HG03571 (cell line): Measurements from ENCODE around the gene MEOX2.

Experiments used
- ATAC-seq: cut with Tn5 transposase; IDR thresholded peaks from one replicate; pipeline ENCODE4 v1.9.1; 2021; ENCODE audit not compliant: unreplicated experiment

The MEOX2 gene

DNA sequence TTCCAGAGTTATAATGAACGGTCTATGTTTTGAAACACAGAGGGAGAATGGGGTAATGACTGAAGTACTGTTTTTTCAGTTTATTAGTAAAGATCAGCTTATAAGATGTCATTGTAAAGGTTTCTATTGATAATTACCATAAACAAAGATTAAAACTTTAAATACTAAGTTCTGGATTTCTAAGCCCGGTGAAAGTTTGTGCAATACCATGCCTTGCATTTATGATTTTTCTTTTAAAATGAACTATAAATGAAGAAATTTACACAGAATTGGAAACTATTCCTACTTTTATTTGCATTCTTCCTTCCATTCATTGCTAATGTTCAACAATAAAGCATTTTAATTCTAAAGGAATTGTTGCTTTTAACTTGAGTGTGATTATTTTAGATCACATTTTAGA, 4.9 kb downstream of the MEOX2 start:
- ATAC-seq = no peak

DNA sequence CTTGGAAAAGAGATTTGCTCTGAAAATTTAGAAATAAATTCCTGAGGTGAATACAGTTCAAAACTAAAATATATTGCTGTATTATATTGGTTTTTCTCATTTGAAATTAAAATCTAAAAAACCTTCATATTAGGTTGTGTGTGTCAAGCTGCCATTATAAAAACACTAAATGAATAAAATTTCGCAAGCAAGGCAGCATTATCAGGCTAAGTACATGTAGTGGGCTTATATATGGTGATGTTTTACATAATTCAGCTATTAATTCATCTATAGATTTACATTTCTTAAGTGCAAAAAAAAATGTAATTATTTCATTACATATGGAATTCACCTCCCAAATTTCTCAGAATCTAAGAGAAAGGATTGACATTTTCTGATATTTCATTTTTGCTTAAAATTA, 5.3 kb downstream of the MEOX2 start:
- ATAC-seq = no peak

DNA sequence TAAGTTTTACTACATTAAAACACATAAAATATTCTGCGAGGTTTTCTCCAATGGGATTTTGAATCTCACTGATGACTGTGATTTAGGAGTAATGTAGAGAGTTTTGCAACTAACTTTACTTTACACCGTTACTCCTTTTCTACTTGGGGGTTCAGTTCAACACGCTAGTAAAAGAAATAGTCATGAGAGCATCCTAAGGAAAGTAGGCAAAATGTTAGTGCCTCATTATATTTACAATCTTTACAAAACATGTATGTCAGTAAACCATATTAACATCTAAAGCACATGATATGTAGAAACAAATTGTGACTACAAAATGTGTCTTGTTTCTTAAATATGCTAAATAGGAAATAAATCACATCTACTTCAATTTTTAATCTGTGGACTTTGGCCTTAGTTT, 6.0 kb downstream of the MEOX2 start:
- no peak for ATAC-seq

DNA sequence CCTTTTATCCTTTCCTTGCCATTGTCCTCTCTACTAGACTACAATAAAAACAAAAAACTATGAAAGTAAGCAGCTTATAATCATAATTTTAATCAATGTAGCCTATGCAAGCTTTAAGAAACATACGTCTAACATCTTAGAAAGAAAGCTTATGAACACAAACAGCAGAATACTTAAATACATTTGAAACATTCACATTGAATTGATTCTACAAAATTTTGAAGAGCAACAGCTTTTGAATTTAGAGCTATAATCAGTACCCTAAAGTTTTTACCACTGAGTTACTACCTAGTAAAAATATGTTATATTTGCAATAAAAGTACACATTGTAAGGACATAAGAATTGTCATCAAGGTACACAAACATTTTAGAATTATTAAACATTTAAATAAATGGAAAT, 7.2 kb downstream of the MEOX2 start:
- no peak for ATAC-seq

DNA sequence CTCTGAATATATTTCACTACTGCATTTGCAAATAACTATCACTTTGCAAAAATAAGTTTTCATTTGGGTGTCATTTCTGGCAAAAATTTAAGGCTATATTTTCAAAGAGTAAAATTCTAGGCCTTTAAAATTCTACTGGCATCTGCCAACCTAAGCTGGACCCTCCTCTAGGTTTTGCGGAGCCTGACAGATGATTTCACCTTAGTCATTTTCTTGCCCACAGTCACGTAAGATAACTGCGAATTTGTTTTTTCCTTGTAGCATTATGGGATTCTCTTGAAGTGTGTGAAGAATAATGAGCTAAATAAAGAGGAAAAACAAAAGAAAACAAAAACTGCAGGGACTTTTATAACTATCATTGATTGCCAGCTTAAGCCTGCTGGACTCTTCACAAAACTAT, 7.8 kb downstream of the MEOX2 start:
- no peak for ATAC-seq

DNA sequence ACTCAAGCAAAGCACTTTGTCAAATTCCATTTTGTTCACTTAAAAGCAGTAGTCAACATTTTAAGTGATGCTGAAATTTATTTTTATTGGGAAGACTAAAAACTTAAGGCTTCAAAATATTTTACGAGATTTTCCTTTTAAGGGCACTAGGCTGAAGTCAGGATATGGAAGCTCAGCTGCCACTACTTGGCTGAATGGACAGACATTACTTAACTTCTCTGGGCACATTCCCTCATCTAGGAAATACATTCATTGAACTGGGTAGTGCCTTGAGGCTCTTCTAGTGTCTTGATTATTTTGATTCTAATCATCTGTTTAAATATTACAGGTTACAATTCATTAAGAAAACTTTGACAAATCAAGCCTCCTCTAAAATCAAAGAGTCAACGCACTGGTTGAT, 11.1 kb downstream of the MEOX2 start:
- ATAC-seq = no peak

DNA sequence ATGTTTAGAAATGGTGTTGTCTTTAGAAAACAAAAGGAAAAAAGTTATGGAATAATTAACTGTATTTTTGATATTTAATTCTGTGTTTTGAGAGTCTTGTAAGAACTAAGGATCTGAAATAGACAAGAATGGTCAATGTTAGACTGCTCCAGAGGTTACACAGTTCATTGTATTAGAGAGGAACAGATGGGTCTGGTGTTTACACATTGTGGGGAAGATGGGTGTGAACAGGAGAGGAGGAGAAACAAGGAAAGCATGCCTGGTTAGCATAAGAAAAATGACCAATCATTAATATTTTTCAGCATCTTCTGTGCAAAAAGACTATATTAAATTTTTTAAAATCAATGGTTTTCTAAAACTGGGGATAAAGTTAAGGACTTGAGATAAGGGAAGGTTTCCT, 11.9 kb downstream of the MEOX2 start:
- no peak for ATAC-seq

DNA sequence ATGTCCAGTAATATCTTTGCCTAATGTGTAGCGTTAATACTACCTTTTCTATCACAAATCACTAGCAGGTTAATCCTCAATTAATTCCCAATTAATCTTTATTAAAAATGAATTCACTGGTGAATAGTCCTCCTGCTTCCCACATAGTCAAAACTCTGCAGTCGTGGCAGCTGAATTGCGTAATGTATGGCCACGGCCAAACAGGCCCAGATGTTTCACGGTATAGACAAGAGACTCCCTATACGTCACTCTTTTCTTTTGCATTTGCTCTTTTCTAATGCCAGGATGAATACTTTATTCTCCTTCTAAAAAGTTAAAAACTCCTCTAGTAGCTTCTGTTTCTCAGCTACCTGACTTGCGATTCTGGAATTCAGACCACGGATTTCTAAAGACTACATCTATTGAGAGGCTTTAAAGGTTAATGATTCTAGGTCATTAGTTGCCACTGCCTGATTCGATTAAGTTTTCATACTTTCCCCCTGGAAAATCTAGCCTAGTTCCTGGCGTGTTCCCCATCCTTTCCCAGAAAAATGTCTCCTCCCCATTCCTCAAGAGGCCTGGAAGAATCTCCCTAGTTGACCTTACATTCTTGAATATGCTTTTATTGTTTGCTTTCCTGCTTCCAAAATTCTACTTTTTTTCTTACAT, 16.9 kb downstream of the MEOX2 start:
- no peak for ATAC-seq

DNA sequence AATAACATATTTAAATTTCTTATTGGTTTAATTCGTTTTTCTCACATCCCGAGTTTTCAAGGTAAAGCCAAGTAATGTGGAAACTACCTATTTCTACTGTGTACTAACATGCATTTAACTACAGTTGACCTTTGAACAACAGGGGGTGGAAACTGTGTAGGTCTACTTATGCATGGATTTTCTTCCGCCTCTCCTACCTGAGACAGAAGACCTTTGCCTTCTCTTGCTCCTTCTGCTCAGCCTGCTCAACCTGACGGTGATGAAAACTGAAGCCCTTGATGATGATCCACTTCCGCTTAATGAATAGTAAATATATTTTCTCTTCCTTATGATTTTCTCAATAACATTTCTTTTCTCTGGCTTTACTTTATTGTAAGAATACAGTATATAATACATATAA, 18.5 kb downstream of the MEOX2 start:
- ATAC-seq = no peak

DNA sequence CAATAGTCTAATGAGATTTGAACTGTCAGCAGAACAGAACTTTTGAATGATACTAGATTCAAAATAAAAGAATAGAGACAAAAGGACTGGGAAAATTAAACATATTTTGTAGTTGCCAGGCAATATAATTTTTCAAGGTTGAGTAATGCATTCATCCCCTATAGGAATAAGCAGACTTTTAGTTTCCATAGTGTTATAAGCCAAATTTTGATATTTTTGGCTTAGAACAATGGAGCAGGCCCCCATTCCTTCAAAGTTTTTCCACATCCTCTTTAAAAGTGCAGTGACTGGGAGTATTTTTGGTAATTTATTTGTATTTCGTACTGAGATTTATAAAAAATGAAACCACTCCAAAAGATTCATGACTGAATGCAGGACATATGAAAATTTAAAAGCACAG, 24.0 kb downstream of the MEOX2 start:
- no peak for ATAC-seq

DNA sequence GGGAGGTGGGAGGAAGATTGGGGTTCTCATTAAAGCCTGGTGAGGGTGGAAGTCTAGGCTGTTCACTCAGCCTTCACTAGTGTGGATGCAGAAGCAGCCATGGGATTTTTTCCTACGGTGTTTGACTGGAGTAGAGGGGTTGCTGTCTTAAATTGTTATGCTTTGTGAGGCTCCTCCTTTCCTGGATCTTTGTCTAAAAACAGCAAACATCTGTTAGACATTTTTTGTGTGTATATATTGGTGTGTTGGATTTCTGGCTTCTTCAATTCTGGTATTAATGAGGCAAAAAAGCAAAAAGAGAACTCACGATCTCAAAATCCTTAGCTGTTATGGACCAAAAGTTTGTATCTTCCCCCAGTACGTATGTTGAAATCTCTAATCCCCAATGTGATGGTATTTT, 28.2 kb downstream of the MEOX2 start:
- no peak for ATAC-seq

DNA sequence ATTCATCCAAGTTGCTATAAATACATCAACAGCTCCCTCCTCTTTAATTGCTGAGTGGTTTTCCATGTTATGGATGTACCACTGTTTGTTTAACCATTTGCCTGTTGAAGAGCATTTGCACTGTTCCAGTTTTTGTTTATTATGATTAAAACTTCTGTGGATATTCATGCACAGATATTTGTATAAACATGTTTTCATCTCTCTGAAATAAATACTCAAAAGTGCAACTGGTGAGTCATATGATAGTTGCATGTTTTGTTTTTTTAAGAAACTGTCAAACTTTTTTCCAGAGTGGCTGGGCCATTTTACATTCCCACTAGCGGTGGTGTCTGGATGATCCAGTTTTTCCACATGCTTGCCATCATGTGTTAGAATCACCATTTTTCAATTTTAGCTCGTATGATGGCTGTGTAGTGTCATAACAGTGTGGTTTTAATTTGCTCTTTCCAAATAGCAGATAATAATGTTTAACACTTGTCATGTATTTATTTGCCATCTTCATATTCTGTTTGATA, 33.6 kb downstream of the MEOX2 start:
- no peak for ATAC-seq

DNA sequence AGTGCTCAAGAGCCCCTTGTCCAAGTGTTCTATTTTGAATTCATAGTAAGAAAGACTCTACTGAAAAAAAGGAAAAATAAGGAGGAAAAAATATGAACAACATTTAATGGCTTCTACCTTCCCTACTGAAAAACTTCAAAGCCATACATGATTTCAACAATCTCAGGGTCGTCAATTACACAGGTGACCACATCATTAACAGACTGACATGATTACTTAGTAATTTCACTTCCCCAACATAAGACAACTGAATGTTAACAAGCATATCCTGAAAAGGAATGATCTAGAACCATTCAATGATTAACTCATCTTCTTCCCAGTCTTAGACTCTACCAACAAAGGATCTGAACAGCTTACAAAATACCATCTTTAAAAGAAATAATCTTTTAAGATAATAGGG, 34.8 kb downstream of the MEOX2 start:
- ATAC-seq = no peak

DNA sequence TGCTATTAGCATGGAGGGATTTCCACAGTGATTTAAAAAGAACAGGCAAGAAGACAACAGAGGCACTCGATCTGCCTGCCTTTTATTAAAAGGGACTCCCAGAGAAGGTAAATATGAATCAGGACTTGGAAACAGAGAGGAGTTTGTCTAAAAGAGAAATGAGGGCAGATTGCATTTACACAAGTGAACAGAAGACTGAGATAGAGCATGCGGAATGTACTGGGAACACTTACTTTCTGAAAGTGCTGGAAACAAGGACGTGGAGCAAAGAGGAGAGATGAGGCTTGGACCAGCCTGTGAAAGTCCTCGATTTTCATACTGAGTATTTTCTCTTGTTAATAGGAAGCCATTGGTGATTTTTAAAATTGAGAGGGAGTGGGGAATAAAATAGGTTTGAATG, 35.7 kb downstream of the MEOX2 start:
- ATAC-seq = no peak

DNA sequence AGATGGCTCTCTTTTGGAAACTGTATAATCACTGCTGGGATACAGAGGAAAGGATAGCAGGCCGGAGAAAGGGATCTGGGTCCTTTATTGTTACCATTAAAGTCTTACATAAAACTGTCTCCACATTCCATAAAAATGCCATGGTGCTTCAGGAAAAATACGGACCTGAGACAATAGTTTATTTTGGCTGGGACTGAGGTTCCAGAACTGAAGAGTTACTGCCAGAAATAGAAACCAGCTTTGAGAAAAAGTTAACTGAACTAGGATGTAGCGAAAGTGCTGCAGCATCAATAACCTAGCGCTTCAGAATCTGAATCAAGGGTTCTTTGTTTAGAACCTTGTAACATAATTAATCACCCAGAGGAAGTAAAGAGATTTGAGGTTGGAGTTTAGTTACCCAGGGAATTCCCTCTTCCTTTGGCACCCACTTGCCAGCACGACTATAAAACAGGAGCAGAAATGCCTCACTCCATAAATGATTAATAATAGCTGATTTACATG, 38.0 kb downstream of the MEOX2 start:
- no peak for ATAC-seq

DNA sequence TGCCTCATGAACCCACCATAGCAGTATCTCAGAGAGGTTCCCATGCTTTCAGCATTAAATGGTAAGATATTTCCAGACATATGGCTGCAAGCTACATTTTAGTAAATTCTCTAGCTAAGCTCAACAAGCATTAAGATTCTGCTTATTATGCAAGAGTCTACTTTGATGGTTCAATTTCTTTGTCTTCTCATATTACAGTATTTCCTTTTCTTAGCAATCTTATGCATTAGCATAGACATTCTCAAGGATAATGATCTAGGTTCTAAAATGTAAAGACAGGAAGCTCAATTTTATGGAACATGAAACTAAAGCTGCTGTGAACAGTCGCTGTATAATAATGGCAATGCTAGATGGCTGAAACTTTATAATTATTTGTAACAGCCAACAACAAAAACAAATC, 39.2 kb downstream of the MEOX2 start:
- ATAC-seq = no peak

DNA sequence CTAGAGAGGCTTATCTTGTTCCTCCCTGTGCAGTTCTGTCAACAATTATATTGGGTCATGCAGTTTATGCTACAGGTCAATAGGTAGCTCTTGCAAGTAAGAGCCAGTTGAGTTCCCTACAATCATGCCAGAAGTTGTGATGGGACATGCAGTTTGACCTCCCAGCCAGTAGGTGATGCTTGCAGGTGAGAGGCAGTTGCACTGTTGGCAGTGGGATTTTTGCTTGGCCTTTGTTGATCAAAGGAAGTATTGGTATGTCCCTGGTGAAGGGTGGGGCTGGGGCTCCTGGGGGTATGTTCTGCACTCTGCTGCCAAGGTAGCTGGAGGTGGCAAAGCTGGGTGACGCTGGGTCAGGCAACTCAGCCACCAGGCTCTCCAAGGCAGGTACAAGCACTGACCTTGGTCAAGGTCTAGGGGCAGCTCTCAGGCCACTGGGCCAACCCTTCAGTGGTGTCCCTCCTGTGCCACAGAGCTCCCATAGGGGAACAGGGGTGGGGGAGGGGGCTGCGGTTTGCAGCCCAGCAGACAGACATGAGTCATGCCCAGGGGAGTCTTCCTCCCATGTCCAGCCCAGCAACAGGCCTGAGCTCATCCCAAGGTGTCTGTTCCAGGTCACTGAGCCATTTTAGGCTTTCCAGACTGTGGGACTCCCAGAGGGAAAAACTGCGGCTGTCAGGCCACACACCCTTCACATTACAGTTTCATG, 43.3 kb downstream of the MEOX2 start:
- no peak for ATAC-seq

DNA sequence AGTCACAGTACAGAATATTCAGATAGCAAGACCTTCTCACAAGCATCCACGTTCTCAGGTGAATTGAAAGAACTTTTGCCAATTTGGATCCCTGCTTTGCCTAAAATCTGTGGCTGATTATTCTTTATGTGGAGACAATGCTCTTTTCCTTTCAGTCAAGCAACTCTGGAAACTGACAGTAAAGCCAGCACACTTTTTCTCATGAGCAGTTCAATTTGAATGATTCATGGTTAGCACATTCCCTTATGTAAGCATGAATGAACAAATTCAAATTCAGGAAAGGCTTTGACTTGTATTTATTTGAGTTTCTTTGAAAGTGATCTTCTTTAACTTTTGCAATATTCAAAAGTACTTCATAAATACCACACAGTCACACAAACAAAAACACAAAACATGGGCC, 57.6 kb downstream of the MEOX2 start:
- ATAC-seq = no peak

DNA sequence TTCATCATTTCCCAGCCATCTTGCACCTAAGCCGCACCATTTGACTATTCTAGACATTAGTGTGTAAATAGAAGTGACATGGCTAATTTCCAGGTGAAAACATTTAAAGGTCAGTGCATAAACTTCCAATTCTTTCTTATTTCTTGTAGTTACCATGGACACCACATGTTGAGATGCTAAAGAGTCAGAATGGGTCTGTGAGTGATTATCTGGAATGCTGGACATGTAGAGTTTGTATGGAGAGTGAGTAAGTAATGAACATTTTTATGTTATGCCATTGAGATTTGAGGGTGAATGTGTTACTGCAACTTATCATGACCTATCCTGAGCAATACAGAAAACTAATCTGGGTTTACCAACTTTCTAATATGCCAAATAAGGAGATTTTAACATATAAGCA, 60.4 kb downstream of the MEOX2 start:
- ATAC-seq = no peak

DNA sequence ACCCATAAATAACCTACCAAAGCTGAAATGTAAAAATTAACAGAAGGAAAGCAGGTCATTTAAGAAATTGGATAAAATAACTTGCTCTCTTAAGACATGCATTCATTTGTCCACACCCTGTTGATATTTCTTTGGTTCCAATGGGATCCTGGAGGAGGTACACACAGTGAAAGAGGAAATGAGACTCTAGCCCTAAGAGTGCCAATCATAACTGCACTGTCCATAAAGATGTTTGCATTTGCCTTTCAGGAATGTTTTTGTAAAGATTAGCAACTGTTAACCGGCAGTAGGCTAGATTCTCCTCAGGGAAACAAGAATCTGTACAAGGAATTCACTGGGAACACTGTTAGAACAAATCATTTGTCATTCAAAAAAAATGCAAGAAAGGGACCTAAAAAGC, 61.0 kb downstream of the MEOX2 start:
- ATAC-seq = no peak

DNA sequence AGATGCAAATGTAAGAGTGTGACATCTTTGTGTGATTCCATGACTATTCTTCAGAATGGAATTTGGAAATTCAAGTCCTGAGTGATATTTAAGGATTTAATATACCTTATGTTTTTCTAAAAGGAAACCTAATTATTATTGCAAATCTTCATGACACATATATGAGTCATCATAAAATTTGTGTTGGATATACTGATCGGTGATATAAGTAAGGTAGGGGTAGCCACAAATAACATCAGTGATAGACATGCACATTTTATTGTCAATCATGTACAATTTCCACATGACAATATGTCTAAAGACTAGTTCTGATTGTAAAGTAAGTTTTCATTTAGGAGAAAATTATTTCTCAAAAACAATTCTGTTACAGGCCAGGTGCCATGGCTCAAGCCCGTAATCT, 65.0 kb downstream of the MEOX2 start:
- no peak for ATAC-seq

DNA sequence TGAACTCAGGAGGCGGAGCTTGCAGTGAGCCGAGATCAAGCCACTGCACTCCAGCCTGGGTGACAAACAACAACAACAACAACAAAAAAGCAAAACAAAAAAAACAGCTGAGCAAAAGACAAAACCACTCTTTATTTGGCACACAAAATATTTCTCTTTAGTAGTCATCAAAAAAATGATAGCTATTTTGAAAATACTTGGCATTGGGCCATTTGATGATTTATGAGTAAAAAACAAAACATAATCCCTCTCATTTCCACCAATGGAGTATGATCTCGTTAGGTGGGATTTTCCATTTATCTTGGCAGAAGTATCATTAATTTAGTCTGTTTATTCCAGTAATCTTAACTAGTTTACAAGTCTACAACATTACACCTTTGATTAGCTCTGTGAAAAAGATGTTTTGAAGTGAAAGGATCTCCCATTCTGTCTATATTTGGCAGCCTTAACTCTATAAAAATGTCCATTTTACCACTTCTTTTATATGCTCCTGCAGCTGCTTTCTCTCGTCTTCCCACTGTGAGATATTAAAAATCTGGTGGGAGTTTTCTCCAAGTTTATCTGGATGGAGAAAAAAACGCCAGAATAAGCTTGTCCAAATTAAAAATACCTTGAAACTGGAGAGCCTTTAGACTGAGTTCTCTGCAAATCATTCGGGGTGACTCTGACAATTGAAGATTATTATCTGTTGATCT, 65.8 kb downstream of the MEOX2 start:
- ATAC-seq = no peak
